HepG2 (cell line): Measurements from ENCODE around the gene FBXW12. TPM values are rescaled to one million over a fixed set of nuclear protein-coding genes. Genes with fewer than 3 reads are reported as not detected.

Experiments used
- ATAC-seq: fragments of 200-7000 bp; cut with Tn5 transposase; 3 replicates; pipeline ENCODE4 v1.9.1; 2020; ENCODE audit warnings: mild to moderate bottlenecking, moderate library complexity
- BruUV-seq: library from RNA; stranded (reverse); fragments of 400-500 nt; replicated peaks from 2 replicates; lab custom pipeline; 2021; lab: Mats Ljungman, UMichigan
- CTCF ChIA-PET: fragments of 300-600 bp; formaldehyde crosslinking; extraction: SDS; loops from one replicate; lab custom pipeline; 2021; ENCODE audit warnings: low total read pairs, inconsistent platforms, low intra/inter-chr PET ratio; lab: Yijun Ruan, JAX
- POLR2A ChIA-PET: fragments of 350-600 bp; sonication (Branson Sonifier 250); formaldehyde crosslinking; loops from one replicate; lab custom pipeline; 2020; ENCODE audit warnings: antibody characterized with exemption, inconsistent platforms; lab: Yijun Ruan, JAX
- DNase-seq: peaks from one replicate; pipeline ENCODE4 v3.0.0-alpha.2; 2015; ENCODE audit warnings: low spot score
- FAIRE-seq: peaks from 3 replicates; lab custom pipeline; 2011; peaks lifted over from hg19 to GRCh38; lab: Jason Lieb, UNC
- H2AFZ ChIP-seq: one replicate; pipeline ENCODE4 v1.6.1; 2011; ENCODE audit warnings: low read length, inconsistent platforms
- H3K27ac ChIP-seq: fragments of 300-600 bp; 3 replicates; pipeline ENCODE4 v1.8.0; 2011; ENCODE audit warnings: mixed run types, mild to moderate bottlenecking, mixed read lengths, low read length, inconsistent platforms; ENCODE audit not compliant: insufficient read depth; ENCODE audit errors: extremely low read length
- H3K27me3 ChIP-seq, 2 experiments: fragments of 200-600 bp in 1 of 2; 2 replicates in 1 of 2; 3 replicates in 1 of 2; pipeline versions ENCODE4 v1.6.0 to v1.8.0; 2011; ENCODE audit warnings: low read length in 2 of 2, mild to moderate bottlenecking in 2 of 2, moderate library complexity in 2 of 2, inconsistent platforms in 1 of 2; ENCODE audit not compliant: insufficient read depth in 2 of 2, control insufficient read depth in 1 of 2
- H3K36me3 ChIP-seq, 2 experiments: fragments of 200-600 bp in 1 of 2; replicated peaks in 1 of 2; 2 replicates in 1 of 2; 3 replicates in 1 of 2; pipeline versions ENCODE4 v1.5.1 to v1.8.0; 2011; ENCODE audit warnings: low read length in 2 of 2, inconsistent platforms in 1 of 2; ENCODE audit not compliant: insufficient read depth in 2 of 2, control insufficient read depth in 1 of 2
- H3K4me1 ChIP-seq: 2 replicates; pipeline ENCODE4 v1.5.1; 2012; ENCODE audit warnings: low read length, inconsistent platforms; ENCODE audit not compliant: insufficient read depth
- H3K4me2 ChIP-seq: 2 replicates; pipeline ENCODE4 v1.6.0; 2011; ENCODE audit warnings: low read depth, low read length, inconsistent platforms
- H3K4me3 ChIP-seq, 3 experiments: fragments of 200-600 bp in 1 of 3; sonication (generic), shearing (Covaris generic) in 1 of 3; replicated peaks in 1 of 3; 2 replicates each; pipeline ENCODE4 v1.5.1; 2011 to 2016; ENCODE audit warnings: low read length in 3 of 3, inconsistent platforms in 2 of 3, low read depth in 2 of 3, mild to moderate bottlenecking in 2 of 3, control low read depth in 1 of 3, mixed read lengths in 1 of 3; ENCODE audit not compliant: insufficient read depth in 1 of 3
- H3K79me2 ChIP-seq: one replicate; pipeline ENCODE4 v1.6.1; 2011; ENCODE audit warnings: low read length, inconsistent platforms; ENCODE audit not compliant: insufficient read depth
- H3K9ac ChIP-seq: 2 replicates; pipeline ENCODE4 v1.6.0; 2011; ENCODE audit warnings: mild to moderate bottlenecking, low read depth, low read length, inconsistent platforms; ENCODE audit not compliant: insufficient read depth
- H3K9me3 ChIP-seq: 2 replicates; pipeline ENCODE4 v1.5.1; 2012; ENCODE audit warnings: mild to moderate bottlenecking, low read length
- H4K20me1 ChIP-seq: 2 replicates; pipeline ENCODE4 v1.6.0; 2011; ENCODE audit warnings: inconsistent platforms, mild to moderate bottlenecking, low read length, moderate library complexity; ENCODE audit not compliant: insufficient read depth
- AGO2 ChIP-seq: fragments of 200-400 bp; formaldehyde crosslinking; optimal IDR thresholded peaks from 2 replicates; pipeline ENCODE3; 2017; ENCODE audit warnings: mild to moderate bottlenecking, low read depth, low read length, moderate library complexity
- CREB1 ChIP-seq, 2 experiments: fragments of 450-650 bp in 1 of 2; IDR thresholded peaks; 2 replicates each; pipeline ENCODE4 v1.6.1; 2016 to 2017; ENCODE audit warnings: control low read depth in 1 of 2, mild to moderate bottlenecking in 1 of 2, missing compliant biosample characterization in 1 of 2, missing genetic modification characterization in 1 of 2
- HOXA3 ChIP-seq: sonication (generic); formaldehyde crosslinking; IDR thresholded peaks from 2 replicates; pipeline ENCODE4 v1.5.0; 2020; ENCODE audit warnings: missing genetic modification reagents
- ISL2 ChIP-seq: sonication (generic); formaldehyde crosslinking; IDR thresholded peaks from 2 replicates; pipeline ENCODE4 v1.5.0; 2020; ENCODE audit warnings: missing genetic modification reagents
- KLF13 ChIP-seq: sonication (generic); formaldehyde crosslinking; IDR thresholded peaks from 2 replicates; pipeline ENCODE4 v1.4.0; 2020; ENCODE audit warnings: mild to moderate bottlenecking, missing genetic modification reagents
- SP2 ChIP-seq: sonication (generic); formaldehyde crosslinking; IDR thresholded peaks from 2 replicates; pipeline ENCODE4 v1.5.1; 2020; ENCODE audit warnings: mild to moderate bottlenecking, missing genetic modification reagents
- TOE1 ChIP-seq: sonication (generic); formaldehyde crosslinking; IDR thresholded peaks from 2 replicates; pipeline ENCODE4 v1.4.0; 2020; ENCODE audit warnings: mild to moderate bottlenecking, missing genetic modification reagents
- ZNF124 ChIP-seq: sonication (generic); formaldehyde crosslinking; IDR thresholded peaks from 2 replicates; pipeline ENCODE4 v1.4.0; 2020; ENCODE audit warnings: missing genetic modification reagents
- ZNF530 ChIP-seq: sonication (generic); formaldehyde crosslinking; IDR thresholded peaks from 2 replicates; pipeline ENCODE4 v1.5.0; 2020; ENCODE audit warnings: low read depth, mild to moderate bottlenecking, missing genetic modification reagents
- WGBS: methylation state at CpG from one replicate; pipeline ENCODE4 v1.1.6; 2017; ENCODE audit warnings: low lambda C conversion rate; 5-methylcytosine and 5-hydroxymethylcytosine counted together
- in situ Hi-C: cut with HindIII; loops from 2 replicates; pipeline ENCODE4 v1.10.0; 2017; ENCODE audit warnings: low pct_unique_long_range_greater_than_20kb; ENCODE audit not compliant: extremely low pct_ligation_motif_present
- intact Hi-C: fragments of 100-400 bp; cut with micrococcal nuclease; formaldehyde crosslinking; loops from one replicate; pipeline ENCODE4 v1.10.0; 2022; ENCODE audit not compliant: unreplicated experiment
- polyA plus RNA-seq, 8 experiments: library from polyadenylated mRNA; depleted of rRNA in 3 of 8; stranded (reverse) in 7 of 8; unstranded in 1 of 8; fragments of >200 nt; fragmentation: Illumina TruSeq in 4 of 8; extraction: Trizol in 4 of 8; gene quantifications; 2 replicates each; pipeline versions ENCODE4 v1.2.1 to v1.2.3, GENCODE V29; 2011 to 2016; ENCODE audit warnings: low read depth in 4 of 8, missing spikeins in 1 of 8, mixed read lengths in 1 of 8; ENCODE audit not compliant: insufficient read depth in 1 of 8
- total RNA-seq, 5 experiments: library from RNA; depleted of rRNA; stranded (reverse); fragments of >200 nt; fragmentation: Illumina TruSeq; extraction: Trizol; gene quantifications; 2 replicates each; pipeline ENCODE4 v1.2.3, GENCODE V29; 2016; ENCODE audit warnings: low read depth in 1 of 5
- TF ChIP-seq, protein P1 (sequence below): IDR thresholded peaks from 2 replicates; pipeline ENCODE4 v1.6.1; 2016; ENCODE audit warnings: mild to moderate bottlenecking, missing biosample characterization, missing genetic modification reagents
- TF ChIP-seq, protein P2 (sequence below): sonication (generic); formaldehyde crosslinking; IDR thresholded peaks from 2 replicates; pipeline ENCODE4 v1.9.0; 2021; ENCODE audit warnings: missing genetic modification reagents, borderline replicate concordance

Gene FBXW12
- total and polyA plus RNA-seq, 2 of the 13 experiments (the other 11 are each of a cell fraction or from before 2014, with no cell fraction given): not detected

DNA sequence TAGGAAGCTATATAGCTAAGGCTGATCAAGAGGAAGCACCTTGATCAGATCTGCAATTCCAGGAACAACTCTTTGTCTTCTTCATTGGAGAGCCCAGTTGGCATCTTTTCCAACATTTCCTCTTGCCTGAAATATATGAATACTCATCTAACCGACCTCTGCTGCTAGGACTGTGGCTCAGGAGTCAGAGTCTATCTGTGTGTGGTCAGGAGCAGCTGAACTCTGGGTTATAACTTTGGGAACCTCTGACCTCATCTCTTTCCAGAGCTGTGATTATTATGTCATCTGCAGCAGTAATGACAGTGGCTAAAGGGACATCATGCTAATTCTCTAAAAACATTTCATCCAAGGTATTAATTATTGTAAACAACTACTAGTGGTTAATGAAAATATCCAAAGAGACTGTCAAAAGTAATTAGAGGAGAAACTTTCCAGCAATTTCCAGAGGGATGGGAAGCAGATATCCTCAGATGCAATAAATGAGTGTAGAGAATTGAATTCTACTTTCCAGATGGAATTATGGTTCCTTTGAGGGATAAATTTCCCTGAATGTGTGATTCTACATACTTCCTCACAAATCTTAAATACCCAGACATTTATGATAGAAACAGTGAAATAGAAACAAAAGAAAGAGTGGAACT lies 27.0 kb upstream of the FBXW12 start:
- Histone ChIP-seq H4K20me1 (no peaks in the 10 kb centered on the region), H3K4me1 (no peaks in the 10 kb centered on the region), H3K79me2 (no peaks in the 10 kb centered on the region), H3K27me3 (peaks cover 0 to 7% of the 10 kb centered on the region in 2 experiments; a peak in 1 of 5 replicates), H2AFZ (no peak overlapping the region), H3K36me3 (no peaks in the 10 kb centered on the region), H3K4me3 (no peak overlapping the region), H3K27ac (no peak overlapping the region), H3K4me2 (no peak overlapping the region), H3K9ac (no peak overlapping the region), H3K9me3 (no peaks in the 10 kb centered on the region)
- CTCF ChIA-PET: no interaction called here
- no peak for DNase-seq
- BruUV-seq: no TSS peak
- intact Hi-C loops: no loop called here
- ATAC-seq: no peak
- POLR2A ChIA-PET: no interaction called here
- 0 out of 2 replicates have a peak, but pooled peaks have one; percentile 7 for TF ChIP-seq CREB1 (IDR thresholded peaks at IDR 0.05)
- TF ChIP-seq CREB1 (CRISPR knock-in tag; IDR thresholded peaks at IDR 0.05): no peak
- TF ChIP-seq HOXA3 (CRISPR knock-in tag): no peak
- 0% methylated on average over 1 of the region's 1 CpG for WGBS
- in situ Hi-C loops: no loop called here
- no peak for FAIRE-seq

DNA sequence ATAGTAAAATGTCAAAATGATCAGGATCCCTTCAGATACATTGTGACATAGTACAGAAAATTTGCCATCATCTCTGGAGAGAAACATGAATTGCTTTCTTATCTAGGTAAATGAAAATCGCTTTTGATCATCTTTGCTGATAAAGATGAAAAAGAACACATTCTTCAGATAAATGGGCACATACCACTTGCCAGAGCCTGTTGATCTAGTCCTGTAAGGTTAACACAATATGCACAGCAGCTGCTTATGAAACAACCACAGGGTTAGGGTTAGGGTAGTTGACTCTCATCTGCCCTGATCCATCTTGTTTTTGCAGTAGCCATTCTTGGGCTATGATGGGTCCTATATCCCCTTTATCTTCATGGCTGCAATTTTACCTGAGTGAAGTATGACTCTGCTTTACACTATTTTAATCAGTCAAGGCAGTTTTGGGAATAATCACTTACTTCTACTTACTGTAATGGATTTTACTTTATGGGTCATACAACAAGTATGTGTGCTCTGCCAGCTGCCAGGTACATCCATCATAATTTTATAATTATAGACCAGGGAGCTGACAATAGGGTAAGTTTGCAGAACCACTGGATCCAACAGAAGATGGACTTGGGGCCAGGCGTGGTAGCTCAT lies 26.0 kb upstream of the FBXW12 start:
- no peaks in the 10 kb centered on the region for H3K79me2 ChIP-seq
- no peaks in the 10 kb centered on the region for H3K9me3 ChIP-seq
- intact Hi-C loops: no loop called here
- no peaks in the 10 kb centered on the region for H4K20me1 ChIP-seq
- H2AFZ ChIP-seq: no peak overlapping the region
- ChIA-PET CTCF (no interaction called here), POLR2A (no interaction called here)
- in situ Hi-C loops: no loop called here
- H3K27ac ChIP-seq: no peak overlapping the region
- no peaks in the 10 kb centered on the region for H3K36me3 ChIP-seq
- H3K4me2 ChIP-seq: no peak overlapping the region
- ATAC-seq (no peak), FAIRE-seq (no peak), DNase-seq (no peak)
- no peak overlapping the region for H3K9ac ChIP-seq
- H3K4me1 ChIP-seq: no peaks in the 10 kb centered on the region
- H3K4me3 ChIP-seq: no peak overlapping the region
- WGBS: 0% methylated on average over 2 of the region's 2 CpGs
- H3K27me3 ChIP-seq: peaks cover 0 to 7% of the 10 kb centered on the region in 2 experiments; a peak in 1 of 5 replicates
- BruUV-seq: no TSS peak
- TF ChIP-seq KLF13: no peak
- TF ChIP-seq TOE1 (CRISPR knock-in tag): no peak
- TF ChIP-seq, protein P1, sequence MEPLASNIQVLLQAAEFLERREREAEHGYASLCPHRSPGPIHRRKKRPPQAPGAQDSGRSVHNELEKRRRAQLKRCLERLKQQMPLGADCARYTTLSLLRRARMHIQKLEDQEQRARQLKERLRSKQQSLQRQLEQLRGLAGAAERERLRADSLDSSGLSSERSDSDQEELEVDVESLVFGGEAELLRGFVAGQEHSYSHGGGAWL: no peak
- TF ChIP-seq AGO2: no peak
- TF ChIP-seq, protein P2, sequence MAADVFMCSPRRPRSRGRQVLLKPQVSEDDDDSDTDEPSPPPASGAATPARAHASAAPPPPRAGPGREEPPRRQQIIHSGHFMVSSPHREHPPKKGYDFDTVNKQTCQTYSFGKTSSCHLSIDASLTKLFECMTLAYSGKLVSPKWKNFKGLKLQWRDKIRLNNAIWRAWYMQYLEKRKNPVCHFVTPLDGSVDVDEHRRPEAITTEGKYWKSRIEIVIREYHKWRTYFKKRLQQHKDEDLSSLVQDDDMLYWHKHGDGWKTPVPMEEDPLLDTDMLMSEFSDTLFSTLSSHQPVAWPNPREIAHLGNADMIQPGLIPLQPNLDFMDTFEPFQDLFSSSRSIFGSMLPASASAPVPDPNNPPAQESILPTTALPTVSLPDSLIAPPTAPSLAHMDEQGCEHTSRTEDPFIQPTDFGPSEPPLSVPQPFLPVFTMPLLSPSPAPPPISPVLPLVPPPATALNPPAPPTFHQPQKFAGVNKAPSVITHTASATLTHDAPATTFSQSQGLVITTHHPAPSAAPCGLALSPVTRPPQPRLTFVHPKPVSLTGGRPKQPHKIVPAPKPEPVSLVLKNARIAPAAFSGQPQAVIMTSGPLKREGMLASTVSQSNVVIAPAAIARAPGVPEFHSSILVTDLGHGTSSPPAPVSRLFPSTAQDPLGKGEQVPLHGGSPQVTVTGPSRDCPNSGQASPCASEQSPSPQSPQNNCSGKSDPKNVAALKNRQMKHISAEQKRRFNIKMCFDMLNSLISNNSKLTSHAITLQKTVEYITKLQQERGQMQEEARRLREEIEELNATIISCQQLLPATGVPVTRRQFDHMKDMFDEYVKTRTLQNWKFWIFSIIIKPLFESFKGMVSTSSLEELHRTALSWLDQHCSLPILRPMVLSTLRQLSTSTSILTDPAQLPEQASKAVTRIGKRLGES: no peak
- TF ChIP-seq ZNF530 (CRISPR knock-in tag): no peak
- TF ChIP-seq ZNF124: no peak
- no peak for TF ChIP-seq SP2 (CRISPR knock-in tag)
- no peak for TF ChIP-seq ISL2
